HEK293 (cell line): ENCODE data around the gene PRKAB1.

Source experiments
- CTCF ChIA-PET: fragments of 350-600 bp; formaldehyde crosslinking; extraction: SDS; loops from one replicate; lab custom pipeline; 2021; ENCODE audit warnings: antibody characterized with exemption; lab: Yijun Ruan, JAX
- POLR2A ChIA-PET: fragments of 300-600 bp; formaldehyde crosslinking; extraction: SDS; loops from one replicate; lab custom pipeline; 2020; ENCODE audit warnings: antibody characterized with exemption, inconsistent platforms; lab: Yijun Ruan, JAX
- H3K27ac ChIP-seq: fragments of 200-500 bp; sonication (Bioruptor generic); 2 replicates; pipeline ENCODE4 v1.5.1; 2014; ENCODE audit warnings: low read depth, low read length, control low read depth, inconsistent platforms; ENCODE audit errors: extremely low read depth
- H3K36me3 ChIP-seq, 2 experiments: fragments of 200-500 bp in 1 of 2; sonication (Bioruptor generic) in 1 of 2; 1 replicate in 1 of 2; 2 replicates in 1 of 2; pipeline ENCODE4 v1.5.1; 2014 to 2017; ENCODE audit warnings: inconsistent platforms in 2 of 2, low read length in 2 of 2; ENCODE audit not compliant: control insufficient read depth in 2 of 2, insufficient read depth in 1 of 2
- H3K4me1 ChIP-seq: fragments of 200-500 bp; sonication (Bioruptor generic); 2 replicates; pipeline ENCODE4 v1.5.1; 2014; ENCODE audit warnings: mild to moderate bottlenecking, low read length, inconsistent platforms; ENCODE audit not compliant: control insufficient read depth, insufficient read depth
- H3K4me3 ChIP-seq: 2 replicates; pipeline ENCODE4 v1.5.1; 2011; ENCODE audit warnings: low read depth, mild to moderate bottlenecking, control low read depth, low read length, moderate library complexity
- H3K9me3 ChIP-seq: fragments of 200-500 bp; sonication (Bioruptor generic); 2 replicates; pipeline ENCODE4 v1.5.1; 2014; ENCODE audit warnings: low read depth, low read length, inconsistent platforms; ENCODE audit not compliant: control insufficient read depth, insufficient read depth
- ZBTB8A ChIP-seq: fragments of 450-650 bp; formaldehyde crosslinking; IDR thresholded peaks from 2 replicates; pipeline ENCODE4 v1.5.1; 2016; ENCODE audit warnings: missing biosample characterization, missing genetic modification characterization
- ZNF521 ChIP-seq: fragments of 450-650 bp; formaldehyde crosslinking; IDR thresholded peaks from 2 replicates; pipeline ENCODE4 v1.5.1; 2017; ENCODE audit warnings: missing biosample characterization, mild to moderate bottlenecking, missing genetic modification characterization
- ZNF664 ChIP-seq: fragments of 450-650 bp; formaldehyde crosslinking; IDR thresholded peaks from 2 replicates; pipeline ENCODE4 v1.5.1; 2016; ENCODE audit warnings: missing biosample characterization, missing genetic modification characterization
- ZNF843 ChIP-seq: fragments of 450-650 bp; formaldehyde crosslinking; IDR thresholded peaks from 2 replicates; pipeline ENCODE4 v1.5.1; 2016; ENCODE audit warnings: missing biosample characterization, missing genetic modification characterization
- TF ChIP-seq, protein P1 (sequence below): fragments of 450-650 bp; formaldehyde crosslinking; conservative IDR thresholded peaks from 2 replicates; pipeline ENCODE4 v1.5.1; 2016; ENCODE audit warnings: low read depth, missing biosample characterization, missing genetic modification characterization
- TF ChIP-seq, protein P2 (sequence below): fragments of 450-650 bp; formaldehyde crosslinking; IDR thresholded peaks from 2 replicates; pipeline ENCODE4 v1.5.0; 2017; ENCODE audit warnings: missing biosample characterization, missing genetic modification characterization, borderline replicate concordance
- TF ChIP-seq, protein P3 (sequence below): fragments of 450-650 bp; formaldehyde crosslinking; IDR thresholded peaks from 2 replicates; pipeline ENCODE4 v1.5.1; 2016; ENCODE audit warnings: missing biosample characterization, missing genetic modification characterization, borderline replicate concordance
- TF ChIP-seq, protein P4 (sequence below): fragments of 450-650 bp; formaldehyde crosslinking; IDR thresholded peaks from 2 replicates; pipeline ENCODE4 v1.5.1; 2016; ENCODE audit warnings: missing biosample characterization, missing genetic modification characterization
- TF ChIP-seq, protein P5 (sequence below): fragments of 450-650 bp; formaldehyde crosslinking; IDR thresholded peaks from 2 replicates; pipeline ENCODE4; 2016; ENCODE audit warnings: missing biosample characterization, missing genetic modification characterization

The PRKAB1 gene

DNA sequence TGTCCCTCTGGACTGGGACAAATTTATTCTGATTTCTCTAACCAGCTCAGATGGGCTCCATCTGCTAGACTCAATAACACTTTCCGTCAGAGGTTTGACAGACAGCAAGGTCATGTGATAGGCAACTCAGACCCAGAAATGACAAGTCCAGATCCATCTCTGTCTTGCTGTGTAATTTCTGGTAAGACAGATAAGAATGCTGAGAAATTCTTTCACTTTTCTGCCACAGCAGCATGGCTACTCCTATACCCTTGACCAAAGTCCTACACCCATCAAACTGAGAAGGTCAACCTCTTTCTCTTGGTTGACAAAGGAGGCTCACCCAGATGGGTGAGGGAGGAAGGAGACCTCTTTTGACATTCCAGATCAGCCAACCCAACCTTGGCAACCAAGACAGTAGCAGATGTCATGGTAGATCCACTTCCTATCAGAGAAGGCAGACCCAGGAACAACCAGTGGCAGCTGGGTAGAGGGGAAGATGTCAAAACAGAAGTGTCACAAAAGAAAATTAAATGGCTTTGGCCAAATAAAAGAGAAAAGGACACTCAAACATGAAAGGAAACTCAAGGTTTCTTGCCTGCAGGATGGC is 36.9 kb upstream of the PRKAB1 start:
- POLR2A ChIA-PET: no interaction called here
- no peak overlapping the region for H3K27ac ChIP-seq
- H3K9me3 ChIP-seq: no peaks in the 10 kb centered on the region
- TF ChIP-seq, protein P1, sequence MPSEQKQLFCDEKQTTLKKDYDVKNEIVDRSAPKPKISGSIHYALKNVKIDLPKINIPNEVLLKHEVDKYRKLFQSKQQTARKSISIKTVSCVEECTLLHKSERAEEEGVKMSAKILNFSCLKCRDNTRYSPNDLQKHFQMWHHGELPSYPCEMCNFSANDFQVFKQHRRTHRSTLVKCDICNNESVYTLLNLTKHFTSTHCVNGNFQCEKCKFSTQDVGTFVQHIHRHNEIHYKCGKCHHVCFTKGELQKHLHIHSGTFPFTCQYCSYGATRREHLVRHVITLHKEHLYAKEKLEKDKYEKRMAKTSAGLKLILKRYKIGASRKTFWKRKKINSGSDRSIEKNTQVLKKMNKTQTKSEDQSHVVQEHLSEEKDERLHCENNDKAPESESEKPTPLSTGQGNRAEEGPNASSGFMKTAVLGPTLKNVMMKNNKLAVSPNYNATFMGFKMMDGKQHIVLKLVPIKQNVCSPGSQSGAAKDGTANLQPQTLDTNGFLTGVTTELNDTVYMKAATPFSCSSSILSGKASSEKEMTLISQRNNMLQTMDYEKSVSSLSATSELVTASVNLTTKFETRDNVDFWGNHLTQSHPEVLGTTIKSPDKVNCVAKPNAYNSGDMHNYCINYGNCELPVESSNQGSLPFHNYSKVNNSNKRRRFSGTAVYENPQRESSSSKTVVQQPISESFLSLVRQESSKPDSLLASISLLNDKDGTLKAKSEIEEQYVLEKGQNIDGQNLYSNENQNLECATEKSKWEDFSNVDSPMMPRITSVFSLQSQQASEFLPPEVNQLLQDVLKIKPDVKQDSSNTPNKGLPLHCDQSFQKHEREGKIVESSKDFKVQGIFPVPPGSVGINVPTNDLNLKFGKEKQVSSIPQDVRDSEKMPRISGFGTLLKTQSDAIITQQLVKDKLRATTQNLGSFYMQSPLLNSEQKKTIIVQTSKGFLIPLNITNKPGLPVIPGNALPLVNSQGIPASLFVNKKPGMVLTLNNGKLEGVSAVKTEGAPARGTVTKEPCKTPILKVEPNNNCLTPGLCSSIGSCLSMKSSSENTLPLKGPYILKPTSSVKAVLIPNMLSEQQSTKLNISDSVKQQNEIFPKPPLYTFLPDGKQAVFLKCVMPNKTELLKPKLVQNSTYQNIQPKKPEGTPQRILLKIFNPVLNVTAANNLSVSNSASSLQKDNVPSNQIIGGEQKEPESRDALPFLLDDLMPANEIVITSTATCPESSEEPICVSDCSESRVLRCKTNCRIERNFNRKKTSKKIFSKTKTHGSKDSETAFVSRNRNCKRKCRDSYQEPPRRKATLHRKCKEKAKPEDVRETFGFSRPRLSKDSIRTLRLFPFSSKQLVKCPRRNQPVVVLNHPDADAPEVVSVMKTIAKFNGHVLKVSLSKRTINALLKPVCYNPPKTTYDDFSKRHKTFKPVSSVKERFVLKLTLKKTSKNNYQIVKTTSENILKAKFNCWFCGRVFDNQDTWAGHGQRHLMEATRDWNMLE: no peak
- TF ChIP-seq, protein P2, sequence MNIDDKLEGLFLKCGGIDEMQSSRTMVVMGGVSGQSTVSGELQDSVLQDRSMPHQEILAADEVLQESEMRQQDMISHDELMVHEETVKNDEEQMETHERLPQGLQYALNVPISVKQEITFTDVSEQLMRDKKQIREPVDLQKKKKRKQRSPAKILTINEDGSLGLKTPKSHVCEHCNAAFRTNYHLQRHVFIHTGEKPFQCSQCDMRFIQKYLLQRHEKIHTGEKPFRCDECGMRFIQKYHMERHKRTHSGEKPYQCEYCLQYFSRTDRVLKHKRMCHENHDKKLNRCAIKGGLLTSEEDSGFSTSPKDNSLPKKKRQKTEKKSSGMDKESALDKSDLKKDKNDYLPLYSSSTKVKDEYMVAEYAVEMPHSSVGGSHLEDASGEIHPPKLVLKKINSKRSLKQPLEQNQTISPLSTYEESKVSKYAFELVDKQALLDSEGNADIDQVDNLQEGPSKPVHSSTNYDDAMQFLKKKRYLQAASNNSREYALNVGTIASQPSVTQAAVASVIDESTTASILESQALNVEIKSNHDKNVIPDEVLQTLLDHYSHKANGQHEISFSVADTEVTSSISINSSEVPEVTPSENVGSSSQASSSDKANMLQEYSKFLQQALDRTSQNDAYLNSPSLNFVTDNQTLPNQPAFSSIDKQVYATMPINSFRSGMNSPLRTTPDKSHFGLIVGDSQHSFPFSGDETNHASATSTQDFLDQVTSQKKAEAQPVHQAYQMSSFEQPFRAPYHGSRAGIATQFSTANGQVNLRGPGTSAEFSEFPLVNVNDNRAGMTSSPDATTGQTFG (tag by site-specific recombination): no peak
- TF ChIP-seq, protein P3, sequence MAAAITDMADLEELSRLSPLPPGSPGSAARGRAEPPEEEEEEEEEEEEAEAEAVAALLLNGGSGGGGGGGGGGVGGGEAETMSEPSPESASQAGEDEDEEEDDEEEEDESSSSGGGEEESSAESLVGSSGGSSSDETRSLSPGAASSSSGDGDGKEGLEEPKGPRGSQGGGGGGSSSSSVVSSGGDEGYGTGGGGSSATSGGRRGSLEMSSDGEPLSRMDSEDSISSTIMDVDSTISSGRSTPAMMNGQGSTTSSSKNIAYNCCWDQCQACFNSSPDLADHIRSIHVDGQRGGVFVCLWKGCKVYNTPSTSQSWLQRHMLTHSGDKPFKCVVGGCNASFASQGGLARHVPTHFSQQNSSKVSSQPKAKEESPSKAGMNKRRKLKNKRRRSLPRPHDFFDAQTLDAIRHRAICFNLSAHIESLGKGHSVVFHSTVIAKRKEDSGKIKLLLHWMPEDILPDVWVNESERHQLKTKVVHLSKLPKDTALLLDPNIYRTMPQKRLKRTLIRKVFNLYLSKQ (tag by site-specific recombination): no peak
- TF ChIP-seq ZNF521: no peak
- TF ChIP-seq, protein P4, sequence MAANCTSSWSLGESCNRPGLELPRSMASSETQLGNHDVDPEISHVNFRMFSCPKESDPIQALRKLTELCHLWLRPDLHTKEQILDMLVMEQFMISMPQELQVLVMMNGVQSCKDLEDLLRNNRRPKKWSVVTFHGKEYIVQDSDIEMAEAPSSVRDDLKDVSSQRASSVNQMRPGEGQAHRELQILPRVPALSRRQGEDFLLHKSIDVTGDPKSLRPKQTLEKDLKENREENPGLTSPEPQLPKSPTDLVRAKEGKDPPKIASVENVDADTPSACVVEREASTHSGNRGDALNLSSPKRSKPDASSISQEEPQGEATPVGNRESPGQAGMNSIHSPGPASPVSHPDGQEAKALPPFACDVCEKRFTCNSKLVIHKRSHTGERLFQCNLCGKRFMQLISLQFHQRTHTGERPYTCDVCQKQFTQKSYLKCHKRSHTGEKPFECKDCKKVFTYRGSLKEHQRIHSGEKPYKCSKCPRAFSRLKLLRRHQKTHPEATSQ (tag by site-specific recombination): no peak
- no peak for TF ChIP-seq ZNF843
- CTCF ChIA-PET: interaction anchor here (1.2 kb wide), 1 partner anchor 86 kb away, joined by 4 read pairs; no protein-coding TSS in a partner anchor
- no peak overlapping the region for H3K4me3 ChIP-seq
- H3K4me1 ChIP-seq: no peaks in the 10 kb centered on the region
- H3K36me3 ChIP-seq: no peaks in the 10 kb centered on the region

DNA sequence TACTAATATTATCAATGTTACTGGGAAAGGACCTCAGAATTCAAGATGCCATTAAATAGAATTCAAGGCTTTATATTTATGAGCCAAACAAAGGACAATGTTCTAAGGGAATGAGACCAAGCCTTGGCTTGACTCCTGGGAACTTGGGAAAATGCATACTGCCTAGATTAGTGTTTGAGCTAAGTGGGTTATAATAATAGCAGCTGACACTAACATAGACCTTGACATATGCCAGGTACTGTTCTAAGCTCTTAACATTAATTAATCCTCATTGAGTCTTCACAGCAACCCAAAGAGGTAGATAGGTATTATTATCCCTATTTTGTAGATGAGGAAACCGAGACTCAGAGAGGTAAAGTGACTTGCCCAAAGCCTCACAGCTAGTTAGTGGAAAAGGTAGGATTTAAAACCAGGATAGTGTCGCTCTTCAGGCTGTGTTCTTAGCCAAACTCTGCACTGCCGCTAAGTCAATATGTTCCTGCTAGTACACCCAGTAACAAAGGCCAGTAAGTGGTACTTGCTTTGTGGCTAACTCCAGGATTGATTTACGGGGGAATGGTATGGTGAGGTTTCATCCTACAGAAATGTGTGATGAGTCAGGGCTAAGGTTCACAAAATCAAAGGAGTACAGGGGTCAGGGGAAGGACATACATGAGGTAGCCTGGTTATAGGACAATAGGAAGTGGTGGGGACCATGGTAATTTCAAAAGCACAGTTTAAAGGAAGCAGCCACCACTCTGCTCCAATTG is 35.8 kb upstream of the PRKAB1 start:
- POLR2A ChIA-PET: no interaction called here
- no peaks in the 10 kb centered on the region for H3K4me1 ChIP-seq
- H3K27ac ChIP-seq: no peak overlapping the region
- H3K9me3 ChIP-seq: no peaks in the 10 kb centered on the region
- no peak overlapping the region for H3K4me3 ChIP-seq
- TF ChIP-seq, protein P5, sequence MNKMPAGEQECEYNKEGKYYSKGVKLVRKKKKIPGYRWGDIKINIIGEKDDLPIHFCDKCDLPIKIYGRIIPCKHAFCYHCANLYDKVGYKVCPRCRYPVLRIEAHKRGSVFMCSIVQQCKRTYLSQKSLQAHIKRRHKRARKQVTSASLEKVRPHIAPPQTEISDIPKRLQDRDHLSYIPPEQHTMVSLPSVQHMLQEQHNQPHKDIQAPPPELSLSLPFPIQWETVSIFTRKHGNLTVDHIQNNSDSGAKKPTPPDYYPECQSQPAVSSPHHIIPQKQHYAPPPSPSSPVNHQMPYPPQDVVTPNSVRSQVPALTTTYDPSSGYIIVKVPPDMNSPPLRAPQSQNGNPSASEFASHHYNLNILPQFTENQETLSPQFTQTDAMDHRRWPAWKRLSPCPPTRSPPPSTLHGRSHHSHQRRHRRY (tag by site-specific recombination): no peak
- TF ChIP-seq ZBTB8A (tag by site-specific recombination) (no peak), ZNF664 (tag by site-specific recombination) (no peak)
- TF ChIP-seq, all 188 proteins: peak for 0
- no peaks in the 10 kb centered on the region for H3K36me3 ChIP-seq
- CTCF ChIA-PET: interaction anchor here (0.6 to 1.5 kb wide), 3 partner anchors 17 to 219 kb away, joined by 3 read pairs; no protein-coding TSS in a partner anchor
